Measurements from ENCODE around the gene ASB2.

ASB2 gene

GRCh38 chr14:93929657-93930056 is 46.7 kb downstream of the ASB2 start:
- no peak for DNase-seq (ENCODE audit: low read depth in 4 of 4, low spot score in 1 of 4)

DNA sequence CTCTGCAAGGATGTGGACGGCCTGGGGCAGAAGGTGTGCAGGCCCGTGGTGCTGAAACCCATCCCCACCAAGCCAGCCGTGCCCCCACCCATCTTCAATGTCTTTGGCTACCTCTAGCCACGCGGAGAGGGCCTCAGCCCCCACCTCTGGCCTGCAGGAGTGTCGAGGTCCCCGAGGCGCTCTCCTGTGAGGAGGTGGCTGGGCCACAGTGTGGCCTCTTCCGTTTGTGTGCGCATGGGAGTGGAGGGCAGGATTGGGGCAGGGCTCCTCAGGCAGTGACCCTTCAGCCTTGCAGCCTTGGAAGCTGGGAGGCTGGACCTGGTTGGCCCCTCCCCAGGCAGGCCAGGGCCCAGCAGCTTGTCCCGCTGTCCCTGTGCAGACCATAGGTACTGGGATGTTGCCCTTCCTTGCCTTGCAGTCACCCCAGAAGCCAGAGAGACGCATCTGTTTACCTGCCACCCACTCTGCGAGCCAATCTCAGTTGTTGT is 47.3 kb downstream of the ASB2 start:
- DNase-seq (ENCODE audit: low read depth in 4 of 4, low spot score in 1 of 4) = no peak

DNA sequence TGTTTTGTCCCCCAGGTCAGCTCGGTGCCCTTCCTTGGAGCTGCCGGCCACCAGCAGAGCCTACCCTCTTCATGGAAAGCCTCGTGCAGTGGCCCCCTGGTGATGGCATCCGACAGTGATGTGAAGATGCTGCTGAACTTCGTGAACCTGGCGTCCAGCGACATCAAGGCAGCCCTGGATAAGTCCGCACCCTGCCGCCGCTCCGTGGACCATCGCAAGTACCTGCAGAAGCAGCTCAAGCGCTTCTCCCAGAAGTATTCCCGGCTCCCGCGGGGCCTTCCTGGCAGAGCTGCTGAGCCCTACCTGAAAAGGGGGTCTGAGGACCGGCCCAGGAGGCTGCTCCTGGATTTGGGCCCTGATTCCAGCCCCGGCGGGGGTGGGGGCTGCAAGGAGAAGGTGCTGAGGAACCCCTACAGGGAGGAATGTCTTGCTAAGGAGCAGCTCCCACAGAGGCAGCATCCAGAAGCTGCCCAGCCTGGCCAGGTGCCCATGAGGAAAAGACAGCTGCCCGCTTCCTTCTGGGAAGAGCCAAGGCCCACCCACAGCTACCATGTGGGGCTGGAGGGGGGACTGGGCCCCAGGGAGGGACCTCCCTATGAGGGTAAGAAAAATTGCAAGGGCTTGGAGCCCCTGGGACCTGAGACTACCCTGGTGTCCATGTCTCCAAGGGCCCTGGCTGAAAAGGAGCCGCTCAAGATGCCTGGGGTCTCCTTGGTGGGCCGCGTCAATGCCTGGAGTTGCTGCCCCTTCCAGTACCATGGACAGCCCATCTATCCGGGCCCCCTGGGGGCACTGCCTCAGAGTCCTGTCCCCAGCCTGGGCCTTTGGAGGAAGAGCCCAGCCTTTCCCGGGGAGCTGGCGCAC is 48.0 kb downstream of the ASB2 start:
- no peak for DNase-seq (ENCODE audit: low read depth in 4 of 4, low spot score in 1 of 4)

GRCh38 chr14:93927800-93928145 is 48.6 kb downstream of the ASB2 start:
- no peak for DNase-seq (ENCODE audit: low read depth in 4 of 4, low spot score in 1 of 4)

DNA sequence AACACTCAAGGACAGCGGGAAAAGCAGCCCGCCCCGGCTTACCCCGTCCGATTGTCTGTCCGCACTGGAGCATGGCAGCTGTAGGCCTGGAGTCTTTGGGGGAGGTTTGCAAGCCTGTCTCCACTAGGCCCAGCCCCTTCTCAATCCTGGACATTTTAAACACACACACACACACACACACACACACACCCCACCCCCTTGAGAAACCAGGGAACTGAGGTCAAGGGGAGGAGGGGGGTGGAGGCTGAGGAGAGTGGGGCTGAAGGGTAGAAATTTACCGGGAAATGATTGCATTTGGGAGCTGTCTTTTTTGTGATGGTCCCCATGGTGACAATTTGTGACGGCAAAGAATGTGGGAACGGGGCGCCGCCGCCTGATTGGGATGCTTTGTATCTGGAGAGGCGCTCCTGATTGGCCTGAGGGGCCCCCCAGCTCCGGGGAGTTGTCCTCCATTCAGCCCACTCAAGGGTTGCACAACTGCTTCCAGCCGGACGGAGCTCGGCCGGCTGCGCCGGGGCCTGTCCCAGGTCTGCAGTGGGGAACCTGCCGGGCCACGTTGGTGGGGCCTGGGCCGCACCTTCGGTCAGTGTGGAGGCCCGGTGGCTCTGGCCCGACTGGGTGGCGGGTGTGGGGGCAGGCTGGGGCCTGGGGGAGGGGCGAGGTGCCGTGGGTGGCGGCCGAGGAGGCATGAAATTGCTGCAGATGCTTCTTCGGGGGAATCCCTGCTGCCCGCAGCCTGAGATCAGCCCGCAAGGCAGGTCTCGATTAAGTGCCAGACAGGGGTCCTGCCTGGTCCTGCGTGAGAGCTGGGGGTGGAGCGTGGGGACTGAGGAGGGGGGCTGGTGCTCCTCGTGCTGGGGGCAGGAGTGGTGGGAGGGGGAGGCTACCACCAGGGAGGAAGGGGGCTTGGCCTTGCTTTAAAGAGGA is 49.2 kb downstream of the ASB2 start, which contains the start of gene FAM181A:
FAM181A (plus strand) TSS at position 472 of the 927 bp plus-strand sequence. CDS start 942 bp downstream, outside the sequence.
- DNase-seq (ENCODE audit: low read depth in 4 of 4, low spot score in 1 of 4) = no peak

DNA sequence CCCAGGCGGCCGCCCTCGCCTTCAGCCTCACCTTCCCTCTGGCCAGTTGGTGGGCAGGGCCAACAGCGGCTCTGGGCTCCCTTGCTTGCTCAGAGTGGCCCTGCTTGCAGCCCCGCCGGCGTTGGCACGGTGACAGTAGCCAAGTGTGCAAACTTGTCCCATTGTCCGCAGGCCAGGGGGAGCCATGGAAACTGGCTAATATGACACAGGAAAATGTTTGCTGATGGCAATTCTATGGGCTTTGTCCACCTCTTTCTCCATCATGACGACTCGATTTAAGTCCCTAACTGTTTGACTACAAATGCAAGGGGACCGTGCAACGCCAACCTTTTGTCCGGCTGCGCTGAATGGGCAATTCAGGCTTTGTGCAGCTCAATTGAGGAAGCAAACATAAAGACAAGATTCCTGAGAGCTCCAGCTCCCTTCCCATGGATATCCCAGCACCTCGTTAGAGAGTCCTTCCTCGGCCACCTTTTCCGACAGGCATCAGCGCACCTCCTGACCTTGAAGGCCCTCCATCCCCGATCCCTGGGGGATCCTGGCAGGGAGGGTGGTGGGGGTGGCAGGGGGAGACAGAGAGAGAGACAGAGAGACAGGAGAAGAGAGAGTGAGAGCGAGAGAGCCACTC is 50.0 kb downstream of the ASB2 start:
- DNase-seq (ENCODE audit: low read depth in 4 of 4, low spot score in 1 of 4) = no peak

- no peak for DNase-seq (ENCODE audit: low read depth in 4 of 4, low spot score in 1 of 4)
These were observed 50.9 kb downstream of the ASB2 start for GRCh38 chr14:93925374-93925895.

DNA sequence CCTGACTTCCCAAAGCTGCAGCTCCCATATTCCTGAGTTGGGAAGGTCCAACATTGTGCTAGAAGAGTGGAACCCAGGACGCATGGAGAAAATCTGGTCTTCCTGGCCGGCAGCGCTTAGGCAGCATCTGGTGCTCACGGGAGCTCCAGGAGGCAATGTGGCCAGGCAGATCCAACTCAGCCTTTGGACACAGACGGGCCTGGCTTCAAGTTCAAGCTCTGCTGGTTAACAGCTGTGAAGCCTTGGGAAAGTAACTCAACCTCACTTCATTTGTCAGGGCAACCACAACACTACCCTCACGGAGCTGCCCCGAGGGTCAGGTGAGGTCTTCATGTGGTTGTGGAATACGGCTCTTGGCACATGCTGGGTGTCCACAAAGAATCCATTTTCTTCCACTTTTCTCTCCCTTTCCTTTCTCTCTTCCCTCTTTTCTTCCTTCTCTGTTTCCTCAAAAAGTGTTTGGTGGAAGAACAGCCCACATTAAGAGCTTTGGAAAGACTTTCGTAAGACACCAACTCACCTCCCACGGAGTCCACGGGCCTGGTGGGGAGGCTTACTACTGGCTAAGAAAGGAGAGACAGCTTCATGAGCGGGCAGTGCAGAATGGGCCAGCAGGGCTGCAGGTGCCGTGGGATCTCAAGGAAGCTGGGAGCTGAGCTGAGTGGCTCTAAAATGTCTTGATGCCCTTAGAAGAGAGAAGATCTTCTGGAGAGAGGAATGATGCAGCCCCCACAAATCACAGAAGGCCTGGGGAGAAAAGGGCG is 51.6 kb downstream of the ASB2 start:
- no peak for DNase-seq (ENCODE audit: low read depth in 4 of 4, low spot score in 1 of 4)

DNA sequence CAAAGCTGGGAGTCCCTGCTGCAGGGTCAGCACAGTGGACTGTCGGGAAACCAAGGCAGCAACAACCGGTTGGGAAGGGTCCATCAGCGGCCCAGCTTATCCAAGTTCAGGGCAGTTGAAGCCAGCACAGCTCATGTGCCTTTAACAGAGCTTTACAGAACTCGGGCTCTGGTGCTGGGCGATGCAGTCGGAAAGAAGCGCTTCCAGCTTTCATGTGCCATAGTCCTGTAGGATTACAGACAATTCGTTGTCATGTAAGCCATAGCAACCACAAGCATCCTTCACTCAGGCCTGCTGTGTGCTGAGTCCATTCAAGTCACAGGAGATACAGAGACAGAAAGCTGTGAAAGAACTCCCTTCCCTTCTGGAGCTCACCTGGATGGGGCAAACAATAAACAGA is 52.7 kb downstream of the ASB2 start:
- DNase-seq (ENCODE audit: low read depth in 4 of 4, low spot score in 1 of 4) = no peak

GRCh38 chr14:93921001-93921806 is 55.2 kb downstream of the ASB2 start:
- no peak for DNase-seq (ENCODE audit: low read depth in 4 of 4, low spot score in 1 of 4)

GRCh38 chr14:93917141-93917540 is 59.2 kb downstream of the ASB2 start:
- DNase-seq (ENCODE audit: low read depth in 4 of 4, low spot score in 1 of 4) = no peak

DNA sequence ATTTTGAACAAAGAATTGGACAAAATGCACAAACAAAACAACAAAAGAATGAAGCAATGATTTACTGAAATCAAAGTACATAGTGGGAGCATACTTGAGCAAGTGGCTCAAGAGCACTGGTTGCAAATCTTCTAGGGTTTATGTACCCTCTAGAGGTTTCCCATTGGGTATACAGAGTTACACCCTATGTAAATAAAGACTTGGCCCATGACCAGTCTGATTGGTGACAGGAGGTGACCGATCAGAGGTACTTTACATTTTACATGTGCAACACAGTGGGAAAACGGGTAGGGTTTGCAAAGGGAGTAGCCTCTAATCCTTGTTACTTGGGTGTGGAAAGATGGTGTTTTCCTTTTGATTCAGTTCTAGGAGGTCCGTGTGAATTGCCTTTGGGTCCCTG is 59.9 kb downstream of the ASB2 start:
- DNase-seq (ENCODE audit: low read depth in 4 of 4, low spot score in 1 of 4) = no peak

GRCh38 chr14:93915800-93916199 is 60.6 kb downstream of the ASB2 start:
- DNase-seq (ENCODE audit: low read depth in 4 of 4, low spot score in 1 of 4) = no peak

GRCh38 chr14:93915070-93915705 is 61.2 kb downstream of the ASB2 start:
- DNase-seq (ENCODE audit: low read depth in 4 of 4, low spot score in 1 of 4) = no peak

GRCh38 chr14:93914278-93914677 is 62.1 kb downstream of the ASB2 start:
- DNase-seq (ENCODE audit: low read depth in 4 of 4, low spot score in 1 of 4) = no peak

DNA sequence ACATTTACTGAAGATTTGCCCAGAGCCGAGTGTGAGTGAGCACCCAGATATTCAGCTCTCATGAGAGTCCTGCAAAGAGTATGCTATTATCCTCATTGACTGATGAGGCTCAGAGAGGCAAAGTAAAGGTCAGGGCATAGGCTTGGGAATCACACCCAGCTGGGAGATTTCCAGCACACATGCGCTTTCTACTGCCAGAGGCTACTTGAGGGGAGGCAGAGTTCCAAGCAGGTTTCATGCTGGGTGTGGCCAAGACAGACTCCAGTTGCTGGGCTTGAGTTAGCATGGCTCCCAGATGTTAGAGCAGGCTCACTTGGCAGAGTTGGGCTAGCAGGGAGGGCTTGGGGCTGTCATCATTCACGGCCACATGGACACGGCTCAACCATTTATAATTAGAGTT is 63.6 kb downstream of the ASB2 start:
- no peak for DNase-seq (ENCODE audit: low read depth in 4 of 4, low spot score in 1 of 4)

DNA sequence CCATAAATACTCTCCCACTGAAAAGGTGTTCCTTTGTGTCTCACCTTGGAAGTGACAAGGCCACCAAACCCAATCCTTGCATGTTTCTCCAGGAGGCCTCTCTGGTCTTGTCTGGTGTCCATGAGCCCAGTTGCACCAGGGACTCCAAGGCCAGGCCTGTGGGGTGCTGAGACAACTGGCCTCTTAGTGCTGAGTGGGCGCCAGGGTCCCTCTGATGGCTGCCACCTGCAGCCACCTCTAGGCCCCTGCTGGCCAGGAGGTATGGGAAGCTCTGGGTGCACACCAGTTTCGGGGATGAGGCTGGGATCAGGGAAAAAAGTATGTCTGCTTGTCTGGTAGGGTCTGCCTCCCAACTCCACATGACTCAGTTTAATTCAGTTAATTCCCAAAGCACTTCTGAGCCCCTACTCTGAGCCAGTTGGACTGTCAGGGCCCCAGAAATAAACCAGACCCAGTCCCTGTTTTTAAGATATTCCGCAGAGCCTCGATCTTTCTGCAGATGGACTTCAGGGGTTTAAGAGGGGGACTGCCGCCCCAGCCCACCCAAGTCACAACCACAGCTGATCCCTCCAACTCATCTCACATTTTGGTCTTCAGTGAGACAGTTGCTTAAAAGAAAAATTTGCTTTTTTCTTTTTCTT is 64.3 kb downstream of the ASB2 start:
- no peak for DNase-seq (ENCODE audit: low read depth in 4 of 4, low spot score in 1 of 4)

GRCh38 chr14:93909429-93910128 is 66.8 kb downstream of the ASB2 start:
- DNase-seq (ENCODE audit: low read depth in 4 of 4, low spot score in 1 of 4) = no peak

All from stimulated activated CD4-positive, alpha-beta T cell treated with anti-CD3 and anti-CD28 coated beads, Interleukin-1b, Interleukin-23, amount 100 ng/mL, for 24 hours (primary cell).